ENCODE data around the gene CFAP298. TPM values are rescaled to one million over a fixed set of nuclear protein-coding genes. Genes with fewer than 3 reads are reported as not detected.

Gene CFAP298
- total and polyA plus RNA-seq, 2 donors (not counting 3 experiments of a cell fraction or from before 2014, with no cell fraction given): 17.6 to 44.1 TPM

GRCh38 chr21:32595431-32595830 lies 16.7 kb downstream of the CFAP298 start:
- TF ChIP-seq JUN (IDR thresholded peaks at IDR 0.05; ENCODE audit: borderline replicate concordance, insufficient read depth, insufficient read length, low read depth) (no peak), MYC (IDR thresholded peaks at IDR 0.05; ENCODE audit: low read depth, low read length) (no peak), CTCF (IDR thresholded peaks at IDR 0.05; ENCODE audit: extremely low read depth in 1 of 2, insufficient read depth in 1 of 2, low read depth in 1 of 2, low read length in 2 of 2) (no peak), MAX (IDR thresholded peaks at IDR 0.05; ENCODE audit: insufficient read depth, insufficient read length) (no peak), EZH2 (IDR thresholded peaks at IDR 0.05; ENCODE audit: borderline replicate concordance, low read depth, low read length, severe bottlenecking) (no peak), POLR2A (IDR thresholded peaks at IDR 0.05; ENCODE audit: low read depth, low read length) (no peak), GATA2 (IDR thresholded peaks at IDR 0.05; ENCODE audit: insufficient read depth, insufficient read length, low read depth, low read length) (no peak), POLR2AphosphoS5 (IDR thresholded peaks at IDR 0.05; ENCODE audit: insufficient read depth, low read depth, low read length) (no peak), FOS (IDR thresholded peaks at IDR 0.05; ENCODE audit: borderline replicate concordance, insufficient read depth, low read length) (no peak)
- dilution Hi-C loops (cut with MboI; ENCODE audit: extremely low pct_ligation_motif_present, low sequenced_read_pairs): no loop called here
- intact Hi-C loops (cut with micrococcal nuclease): no loop called here
- Histone ChIP-seq H4K20me1 (replicated peaks; ENCODE audit: control insufficient read depth, extremely low read depth, insufficient read depth, low read length) (no peaks in the 10 kb centered on the region), H3K79me2 (ENCODE audit: control insufficient read depth, insufficient read depth, low read length) (no peaks in the 10 kb centered on the region), H3K27me3 (ENCODE audit: control insufficient read depth in 2 of 2, insufficient read depth in 2 of 2, low read length in 2 of 2) (no peaks in the 10 kb centered on the region), H3K9me1 (replicated peaks; ENCODE audit: control insufficient read depth, extremely low read depth, insufficient read depth, low read length) (no peaks in the 10 kb centered on the region), H3K27ac (ENCODE audit: insufficient read depth, low read depth, low read length) (no peak overlapping the region), H3K4me2 (ENCODE audit: insufficient read depth, low read length) (no peak overlapping the region), H2AFZ (ENCODE audit: low read depth, low read length) (no peak overlapping the region), H3K36me3 (ENCODE audit: control insufficient read depth in 2 of 2, extremely low read depth in 1 of 2, insufficient read depth in 2 of 2, low read length in 2 of 2) (peaks cover 0 to 6% of the 10 kb centered on the region in 2 experiments), H3K4me1 (ENCODE audit: control insufficient read depth, extremely low read depth, insufficient read depth, low read length) (peaks cover 9% of the 10 kb centered on the region), H3K4me3 (replicated peaks in 1 of 3; ENCODE audit: insufficient read depth in 1 of 3, low read depth in 1 of 3, low read length in 3 of 3) (no peak overlapping the region), H3K9me3 (replicated peaks; ENCODE audit: control insufficient read depth, insufficient read depth, low read length) (no peaks in the 10 kb centered on the region), H3K9ac (replicated peaks; ENCODE audit: extremely low read depth, insufficient read depth, low read length) (no peak overlapping the region)
- ChIA-PET POLR2A (no interaction called here), CTCF (interaction anchor here (1.3 to 9.7 kb wide), 2 partner anchors 26 to 189 kb away, joined by 5 to 286 read pairs; partner anchors contain the start of gene EVA1C)
- DNase-seq (ENCODE audit: low read depth, low spot score) (no peak), FAIRE-seq (no peak)
- no TSS peak for BruUV-seq (replicated peaks)

Measured in endothelial cell of umbilical vein (primary cell).